HG02678 (cell line): ENCODE results near the gene CRY2.
A peak's percentile ranks its signal among the peaks of the same experiment; 100 is the strongest.

Source experiments
- ATAC-seq: cut with Tn5 transposase; IDR thresholded peaks from one replicate; pipeline ENCODE4 v1.9.1; 2021; ENCODE audit warnings: mild to moderate bottlenecking, moderate library complexity; ENCODE audit not compliant: unreplicated experiment

The CRY2 gene

GRCh38 chr11:45846174-45846675, 1.1 kb upstream of the CRY2 start:
- ATAC-seq: no peak

DNA sequence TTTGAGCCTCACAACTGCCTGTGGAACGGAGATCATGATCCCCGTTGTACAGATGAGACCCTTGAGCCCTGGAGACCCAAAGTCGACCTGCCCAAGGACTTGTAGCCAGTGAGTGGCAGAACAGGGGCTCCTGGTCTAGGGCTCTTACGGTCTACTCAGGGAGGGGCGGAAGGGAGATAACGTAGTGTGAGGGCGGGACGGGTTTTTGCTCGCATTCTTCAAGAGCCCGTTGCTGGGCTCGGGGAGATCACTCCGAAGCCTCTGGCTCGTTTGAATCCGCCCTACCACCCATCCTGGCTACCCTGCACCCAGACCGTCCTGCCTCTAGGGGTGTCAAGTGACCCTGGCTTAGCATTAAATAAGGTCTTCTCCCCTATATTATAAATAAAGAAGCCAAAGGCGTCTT, 639 bp downstream of the CRY2 start:
- ATAC-seq: no peak

- no peak for ATAC-seq
These were observed 1.4 kb downstream of the CRY2 start for GRCh38 chr11:45848654-45849081.

GRCh38 chr11:45850446-45850845, 3.2 kb downstream of the CRY2 start:
- no peak for ATAC-seq

DNA sequence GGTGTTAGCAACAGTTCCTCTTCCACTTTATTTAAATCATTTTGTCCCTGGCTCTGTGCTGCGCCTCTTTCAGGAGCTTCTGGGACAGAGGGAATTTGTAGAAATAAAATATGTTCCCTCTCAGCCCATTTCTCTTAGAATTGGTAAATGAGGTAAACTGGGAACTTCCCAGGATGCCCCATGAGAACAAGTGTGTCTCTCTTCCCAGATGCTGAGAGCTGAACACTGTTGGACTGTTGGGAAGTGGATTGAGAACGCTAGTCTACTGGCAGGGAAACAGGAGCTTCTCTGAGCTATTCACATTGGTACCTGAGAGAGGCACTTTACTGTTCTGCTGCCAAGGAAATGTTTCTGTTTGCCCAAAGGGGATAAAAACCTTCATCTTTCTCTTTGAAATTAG, 4.0 kb downstream of the CRY2 start:
- ATAC-seq: no peak

DNA sequence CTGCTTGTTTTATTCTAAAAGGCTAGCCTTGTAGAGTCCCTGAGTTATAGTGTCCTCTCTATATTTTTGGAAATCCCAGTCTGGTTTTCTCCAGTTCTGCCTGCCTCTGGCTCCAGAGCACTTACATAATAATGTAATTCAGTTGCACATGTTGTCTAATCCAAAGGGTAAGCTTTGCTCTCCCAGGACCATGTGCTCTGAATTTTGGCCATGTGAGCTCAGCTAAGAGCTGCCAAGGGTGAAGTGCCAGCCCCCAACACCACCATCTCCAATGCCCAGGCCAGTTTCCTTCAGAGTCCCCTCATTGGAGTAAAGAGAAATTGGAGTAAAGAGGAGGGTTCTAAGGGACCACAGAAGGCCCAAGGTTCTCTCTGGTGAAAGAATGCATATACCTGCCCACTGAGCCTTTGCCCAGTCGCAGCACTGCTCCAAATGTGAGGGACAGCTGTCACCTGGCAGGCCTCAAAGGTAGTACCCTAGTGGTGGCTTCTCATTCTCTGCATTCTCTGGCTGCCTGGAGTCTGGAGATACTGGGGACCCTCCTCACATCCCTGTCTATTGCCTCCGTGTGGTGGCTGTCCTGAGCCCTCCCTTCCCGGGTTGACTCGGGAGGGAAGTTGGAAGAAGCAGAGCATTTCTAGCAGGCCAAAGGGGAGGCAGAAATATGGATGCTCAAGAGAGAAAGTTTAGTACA, 4.9 kb downstream of the CRY2 start:
- peak; percentile 5 for ATAC-seq

GRCh38 chr11:45852712-45853101, 5.4 kb downstream of the CRY2 start:
- ATAC-seq: peak; percentile 48

- no peak for ATAC-seq
These were observed 6.3 kb downstream of the CRY2 start for GRCh38 chr11:45853332-45854219.

DNA sequence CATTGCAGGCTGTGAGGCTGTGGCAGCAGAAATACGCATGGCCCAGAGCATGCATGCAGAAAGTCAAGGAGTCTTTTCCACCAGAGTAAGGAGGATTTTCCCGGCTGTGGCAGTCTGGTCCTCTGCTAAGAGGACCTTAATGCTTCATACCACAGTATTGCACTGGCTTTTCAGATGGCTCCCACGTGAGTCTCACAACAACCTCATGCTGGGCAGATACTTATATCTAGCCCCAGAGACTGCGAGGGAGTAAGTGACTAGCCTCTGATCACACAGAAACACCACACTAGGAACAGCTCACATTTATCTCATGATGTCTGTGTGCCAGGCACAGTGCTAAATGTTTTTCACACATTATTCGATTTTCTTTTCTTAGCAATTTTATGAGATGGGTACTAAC, 8.0 kb downstream of the CRY2 start:
- no peak for ATAC-seq

- ATAC-seq: no peak
These were observed 8.8 kb downstream of the CRY2 start for GRCh38 chr11:45856044-45856468.

GRCh38 chr11:45857961-45858474, 10.7 kb downstream of the CRY2 start:
- no peak for ATAC-seq

GRCh38 chr11:45858751-45859398, 11.6 kb downstream of the CRY2 start:
- ATAC-seq: no peak

DNA sequence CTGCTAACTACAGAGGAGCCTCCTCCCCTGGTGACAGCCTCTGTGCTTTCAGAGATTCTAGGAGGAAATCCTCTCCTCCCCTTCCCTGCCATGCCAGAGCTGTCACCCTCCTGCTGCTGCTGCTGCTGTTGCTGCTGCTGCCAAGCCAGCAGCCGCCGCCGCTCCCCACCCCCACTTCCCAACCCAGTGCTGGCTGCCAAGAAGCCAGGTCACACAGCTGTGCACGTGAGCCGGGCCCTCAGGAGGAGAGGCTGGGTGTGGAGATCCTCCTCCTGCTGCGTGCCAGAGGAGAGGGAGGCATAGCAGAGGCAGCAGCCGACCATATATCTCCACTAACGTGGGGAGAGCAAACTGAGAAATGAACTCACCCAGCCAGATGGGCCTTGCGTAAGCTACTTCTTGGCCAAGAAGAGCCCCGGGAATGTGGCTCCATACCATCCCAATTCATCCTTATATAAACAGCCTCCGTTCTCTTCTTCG, 12.4 kb downstream of the CRY2 start:
- no peak for ATAC-seq

DNA sequence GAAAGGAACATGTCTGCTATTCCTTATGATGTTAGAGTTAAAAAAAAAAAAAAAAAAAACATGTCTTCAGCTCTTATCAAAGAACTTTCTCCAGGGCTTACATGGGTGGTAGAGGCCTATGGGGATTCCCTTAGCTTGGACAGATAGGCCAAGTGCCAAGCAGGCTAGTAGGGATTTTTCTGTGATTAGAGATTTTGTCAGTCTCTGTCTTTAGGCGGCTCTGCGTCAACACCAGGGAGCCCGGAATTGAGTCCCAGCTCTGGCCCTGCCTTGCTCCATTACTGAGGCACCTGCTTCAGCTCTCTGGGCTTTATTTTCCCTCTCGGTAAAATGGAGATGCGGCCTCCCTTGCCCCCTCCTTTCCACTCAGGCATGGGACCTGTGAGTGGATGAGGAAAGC, 13.1 kb downstream of the CRY2 start:
- no peak for ATAC-seq

DNA sequence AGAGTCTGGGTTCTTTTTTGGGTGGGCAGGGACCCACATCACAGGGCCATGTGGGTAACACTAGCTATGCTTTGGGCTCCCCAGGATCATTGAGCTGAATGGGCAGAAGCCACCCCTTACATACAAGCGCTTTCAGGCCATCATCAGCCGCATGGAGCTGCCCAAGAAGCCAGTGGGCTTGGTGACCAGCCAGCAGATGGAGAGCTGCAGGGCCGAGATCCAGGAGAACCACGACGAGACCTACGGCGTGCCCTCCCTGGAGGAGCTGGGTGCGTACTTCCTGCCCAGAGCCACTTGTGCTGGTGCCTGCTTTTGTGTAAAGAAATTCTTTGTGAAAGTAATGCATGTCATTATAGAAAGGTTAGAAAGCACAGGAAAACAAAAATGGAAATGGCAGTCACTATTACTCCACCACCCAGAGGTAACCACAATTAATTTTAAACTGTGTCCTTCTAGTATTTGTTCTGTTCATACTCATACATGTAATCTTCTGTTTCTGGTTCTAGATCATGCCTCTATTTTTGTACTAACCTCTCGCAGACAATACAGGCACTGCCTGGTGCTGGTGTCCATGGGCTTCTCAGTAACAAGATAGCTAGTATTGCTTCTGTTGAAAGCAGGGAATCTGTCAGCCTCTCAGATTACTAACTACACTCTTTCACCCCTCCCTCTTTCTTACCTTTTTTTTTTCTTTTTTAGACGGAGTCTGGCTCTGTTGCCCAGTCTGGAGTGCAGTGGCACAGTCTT, 13.7 kb downstream of the CRY2 start:
- ATAC-seq: no peak

- no peak for ATAC-seq
These were observed 16.8 kb downstream of the CRY2 start for GRCh38 chr11:45864041-45864440.

DNA sequence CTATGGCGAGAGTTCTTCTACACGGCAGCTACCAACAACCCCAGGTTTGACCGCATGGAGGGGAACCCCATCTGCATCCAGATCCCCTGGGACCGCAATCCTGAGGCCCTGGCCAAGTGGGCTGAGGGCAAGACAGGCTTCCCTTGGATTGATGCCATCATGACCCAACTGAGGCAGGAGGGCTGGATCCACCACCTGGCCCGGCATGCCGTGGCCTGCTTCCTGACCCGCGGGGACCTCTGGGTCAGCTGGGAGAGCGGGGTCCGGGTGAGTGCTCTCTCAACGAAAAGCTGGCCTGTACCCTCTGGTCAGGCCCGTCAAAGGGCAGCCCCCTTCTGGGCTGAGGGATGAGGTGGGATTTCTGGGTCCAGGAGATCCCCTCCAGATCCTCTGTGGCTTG, 22.3 kb downstream of the CRY2 start:
- no peak for ATAC-seq

DNA sequence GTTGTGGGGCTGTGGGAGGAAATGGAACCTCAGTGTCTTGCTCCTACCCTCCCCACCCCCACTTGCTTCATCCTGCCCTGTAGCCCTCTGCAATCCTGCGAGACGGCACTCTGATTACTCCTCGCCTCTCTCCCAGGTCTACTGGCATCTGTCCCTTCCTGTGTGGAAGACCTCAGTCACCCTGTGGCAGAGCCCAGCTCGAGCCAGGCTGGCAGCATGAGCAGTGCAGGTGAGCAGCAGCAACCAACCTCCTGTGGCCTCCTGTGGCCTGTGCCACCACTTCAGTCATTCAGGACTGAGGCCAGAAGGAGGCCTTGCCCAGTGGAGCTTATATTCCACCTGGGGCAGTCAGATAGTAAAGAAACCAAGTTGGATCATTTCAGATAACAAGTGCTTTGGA, 23.4 kb downstream of the CRY2 start:
- ATAC-seq: no peak

DNA sequence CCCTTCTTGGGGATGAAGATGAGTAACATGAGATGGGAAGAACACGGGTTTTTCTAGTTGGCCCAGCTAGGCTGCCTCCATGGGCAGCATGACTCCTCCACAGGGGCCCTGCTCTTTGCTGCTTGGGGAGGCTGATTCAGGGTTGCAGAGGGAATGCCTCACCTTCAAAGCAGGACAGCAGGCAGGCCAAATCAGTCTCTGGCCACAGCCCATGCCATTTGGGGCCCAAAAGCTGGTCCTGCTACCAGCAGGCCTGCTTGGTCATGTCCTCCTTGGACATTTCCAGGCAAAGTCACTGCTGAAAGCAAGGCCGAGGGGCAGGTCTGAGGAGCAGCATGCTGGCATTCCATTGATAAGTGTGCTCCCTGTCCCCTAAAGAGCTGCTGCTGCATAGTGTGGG, 24.4 kb downstream of the CRY2 start:
- no peak for ATAC-seq

DNA sequence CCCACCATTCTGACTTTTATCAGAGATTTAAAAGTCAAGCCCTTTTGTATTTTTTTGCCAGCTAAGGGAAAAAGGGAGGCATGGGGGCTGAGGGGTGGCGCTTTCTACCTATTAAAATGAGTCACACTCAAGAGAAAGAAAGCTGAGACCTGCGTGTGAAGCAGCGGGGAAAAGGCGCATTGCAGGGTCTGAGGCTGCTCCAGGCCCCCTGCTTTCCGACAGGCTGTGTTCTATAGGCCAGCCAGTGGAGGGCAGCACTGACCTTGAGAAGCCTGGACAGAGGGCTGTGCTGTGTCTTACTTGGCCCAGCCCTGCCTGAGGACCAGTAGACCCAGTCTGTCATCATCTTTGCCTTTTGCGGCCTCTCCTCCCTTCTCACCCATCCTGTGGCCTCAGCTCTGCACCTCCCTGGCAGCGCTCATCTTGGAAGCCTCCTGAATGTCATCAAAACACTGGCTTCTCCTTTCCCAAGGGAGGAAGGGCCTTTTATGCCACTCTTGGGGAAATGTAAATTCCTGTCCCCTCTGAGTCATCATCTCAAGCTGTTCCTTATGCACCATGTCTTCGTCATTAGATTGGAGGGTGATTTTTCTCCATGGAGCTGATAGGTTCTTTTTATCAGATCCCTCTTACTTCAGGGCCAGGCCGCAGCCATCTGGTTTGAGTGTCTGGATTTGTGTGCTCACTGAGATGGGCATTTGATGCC, 25.5 kb downstream of the CRY2 start:
- no peak for ATAC-seq
